ENCODE results near the gene CFAP74. TPM values are rescaled to one million over a fixed set of nuclear protein-coding genes. Genes with fewer than 3 reads are reported as not detected.

CFAP74 gene
- total RNA-seq, 1 experiment from 2014 or later: not detected

- Histone ChIP-seq H3F3A (ENCODE audit: low read length, unreplicated experiment) (no peaks in the 10 kb centered on the region), H4K20me1 (ENCODE audit: low read length) (no peaks in the 10 kb centered on the region), H3K4me2 (ENCODE audit: low read length) (no peak overlapping the region), H3K9ac (ENCODE audit: low read length) (no peak overlapping the region), H3K27ac (ENCODE audit: low read length) (no peak overlapping the region), H3K9me2 (replicated peaks; ENCODE audit: low read length) (no peaks in the 10 kb centered on the region), H3K27me3 (ENCODE audit: low read length) (peaks cover 27% of the 10 kb centered on the region), H2AFZ (ENCODE audit: low read length) (no peak overlapping the region), H3K36me3 (ENCODE audit: low read depth, low read length) (no peaks in the 10 kb centered on the region), H3K4me1 (ENCODE audit: insufficient read depth, low read length) (no peaks in the 10 kb centered on the region), H3K9me3 (ENCODE audit: low read length) (no peaks in the 10 kb centered on the region), H3K4me3 (ENCODE audit: low read length) (no peak overlapping the region), H3K79me2 (ENCODE audit: low read length) (no peaks in the 10 kb centered on the region)
- CTCF ChIA-PET: no interaction called here
- TF ChIP-seq EZH2 (IDR thresholded peaks at IDR 0.05; ENCODE audit: low read length, unreplicated experiment) (no peak), CTCF (conservative IDR thresholded peaks at IDR 0.05; ENCODE audit: low read depth, low read length) (no peak), EZH2phosphoT487 (IDR thresholded peaks at IDR 0.05; ENCODE audit: borderline replicate concordance, low read length) (no peak)
- ATAC-seq: no peak
- POLR2A ChIA-PET (ENCODE audit: unreplicated experiment): no interaction called here
- DNase-seq: no peak
- no TSS peak for BruUV-seq (replicated peaks)
- intact Hi-C loops (cut with micrococcal nuclease): no loop called here
These were observed 21.3 kb upstream of the CFAP74 start for GRCh38 chr1:2024887-2025286.

GRCh38 chr1:2024451-2024850, 20.9 kb upstream of the CFAP74 start:
- Histone ChIP-seq H3K27me3 (ENCODE audit: low read length) (peaks cover 31% of the 10 kb centered on the region), H3K4me2 (ENCODE audit: low read length) (no peak overlapping the region), H3K4me1 (ENCODE audit: insufficient read depth, low read length) (no peaks in the 10 kb centered on the region), H3K36me3 (ENCODE audit: low read depth, low read length) (no peaks in the 10 kb centered on the region), H4K20me1 (ENCODE audit: low read length) (no peaks in the 10 kb centered on the region), H3K9me2 (replicated peaks; ENCODE audit: low read length) (no peaks in the 10 kb centered on the region), H3K27ac (ENCODE audit: low read length) (no peak overlapping the region), H2AFZ (ENCODE audit: low read length) (no peak overlapping the region), H3K79me2 (ENCODE audit: low read length) (no peaks in the 10 kb centered on the region), H3K9me3 (ENCODE audit: low read length) (no peaks in the 10 kb centered on the region), H3F3A (ENCODE audit: low read length, unreplicated experiment) (no peaks in the 10 kb centered on the region), H3K4me3 (ENCODE audit: low read length) (no peak overlapping the region), H3K9ac (ENCODE audit: low read length) (no peak overlapping the region)
- ChIA-PET POLR2A (ENCODE audit: unreplicated experiment) (no interaction called here), CTCF (no interaction called here)
- TF ChIP-seq EZH2 (IDR thresholded peaks at IDR 0.05; ENCODE audit: low read length, unreplicated experiment) (no peak), EZH2phosphoT487 (IDR thresholded peaks at IDR 0.05; ENCODE audit: borderline replicate concordance, low read length) (no peak), CTCF (conservative IDR thresholded peaks at IDR 0.05; ENCODE audit: low read depth, low read length) (no peak)
- ATAC-seq (no peak), DNase-seq (no peak)
- no TSS peak for BruUV-seq (replicated peaks)
- intact Hi-C loops (cut with micrococcal nuclease): no loop called here

- no peaks in the 10 kb centered on the region for H3K79me2 ChIP-seq (ENCODE audit: low read length)
- TF ChIP-seq EZH2phosphoT487 (IDR thresholded peaks at IDR 0.05; ENCODE audit: borderline replicate concordance, low read length): no peak
- H3K27me3 ChIP-seq (ENCODE audit: low read length): peaks cover 32% of the 10 kb centered on the region
- no peaks in the 10 kb centered on the region for H3K9me2 ChIP-seq (replicated peaks; ENCODE audit: low read length)
- no peak overlapping the region for H3K4me2 ChIP-seq (ENCODE audit: low read length)
- no peaks in the 10 kb centered on the region for H3K36me3 ChIP-seq (ENCODE audit: low read depth, low read length)
- no peaks in the 10 kb centered on the region for H3F3A ChIP-seq (ENCODE audit: low read length, unreplicated experiment)
- no TSS peak for BruUV-seq (replicated peaks)
- POLR2A ChIA-PET (ENCODE audit: unreplicated experiment): no interaction called here
- CTCF ChIA-PET: no interaction called here
- H3K9me3 ChIP-seq (ENCODE audit: low read length): no peaks in the 10 kb centered on the region
- ATAC-seq (no peak), DNase-seq (no peak)
- H3K4me1 ChIP-seq (ENCODE audit: insufficient read depth, low read length): no peaks in the 10 kb centered on the region
- H3K4me3 ChIP-seq (ENCODE audit: low read length): no peak overlapping the region
- no peaks in the 10 kb centered on the region for H4K20me1 ChIP-seq (ENCODE audit: low read length)
- intact Hi-C loops (cut with micrococcal nuclease): no loop called here
- H3K9ac ChIP-seq (ENCODE audit: low read length): no peak overlapping the region
- H2AFZ ChIP-seq (ENCODE audit: low read length): no peak overlapping the region
- no peak overlapping the region for H3K27ac ChIP-seq (ENCODE audit: low read length)
These were observed 19.6 kb upstream of the CFAP74 start for GRCh38 chr1:2023187-2023586.

Measured in PC-3 (cell line).